Smooth muscle cell (in vitro differentiated cells): ENCODE data around the gene TP53RK. TPM values are rescaled to one million over a fixed set of nuclear protein-coding genes. Genes with fewer than 3 reads are reported as not detected.

Experiments used
- DNase-seq: peaks from one replicate; lab custom pipeline; 2025; ENCODE audit not compliant: unreplicated experiment; lab: John Stamatoyannopoulos, UW
- H2AFZ ChIP-seq: fragments of 200-600 bp; sonication (generic); 2 replicates; pipeline ENCODE4 v1.6.0; 2016; ENCODE audit warnings: antibody characterized with exemption, low read depth, mild to moderate bottlenecking
- H3F3A ChIP-seq: fragments of 200-600 bp; sonication (generic); 2 replicates; pipeline ENCODE4 v1.6.0; 2017; ENCODE audit warnings: antibody characterized with exemption, low read depth
- H3K27ac ChIP-seq: fragments of 200-600 bp; sonication (generic); 2 replicates; pipeline ENCODE4 v1.5.1; 2016; ENCODE audit warnings: low read depth, mild to moderate bottlenecking
- H3K27me3 ChIP-seq: fragments of 200-600 bp; sonication (generic); 2 replicates; pipeline ENCODE4 v1.6.1; 2016; ENCODE audit warnings: low read depth, mild to moderate bottlenecking
- H3K36me3 ChIP-seq: fragments of 200-600 bp; sonication (generic); 2 replicates; pipeline ENCODE4 v1.5.1; 2016; ENCODE audit warnings: low read depth
- H3K4me1 ChIP-seq: fragments of 200-600 bp; sonication (generic); 2 replicates; pipeline ENCODE4 v1.5.1; 2016; ENCODE audit warnings: low read depth
- H3K4me2 ChIP-seq: fragments of 200-600 bp; sonication (generic); 2 replicates; pipeline ENCODE4 v1.6.0; 2016; ENCODE audit warnings: mild to moderate bottlenecking
- H3K4me3 ChIP-seq: fragments of 200-600 bp; sonication (generic); 2 replicates; pipeline ENCODE4 v1.5.1; 2016; ENCODE audit warnings: mild to moderate bottlenecking
- H3K79me2 ChIP-seq: fragments of 200-600 bp; sonication (generic); 2 replicates; pipeline ENCODE4 v1.6.0; 2016; ENCODE audit warnings: low read depth, mild to moderate bottlenecking
- H3K9ac ChIP-seq: fragments of 200-600 bp; sonication (generic); 2 replicates; pipeline ENCODE4 v1.6.0; 2016; ENCODE audit warnings: low read depth
- H3K9me3 ChIP-seq: fragments of 200-600 bp; sonication (generic); replicated peaks from 2 replicates; pipeline ENCODE4 v1.5.1; 2016; ENCODE audit warnings: low read depth
- H4K20me1 ChIP-seq: fragments of 200-600 bp; sonication (generic); 2 replicates; pipeline ENCODE4 v1.6.0; 2016; ENCODE audit warnings: low read depth
- CTCF ChIP-seq: fragments of 200-600 bp; sonication (generic); IDR thresholded peaks from 2 replicates; pipeline ENCODE4 v1.5.1; 2017; ENCODE audit warnings: borderline replicate concordance, mild to moderate bottlenecking, antibody characterized with exemption; ENCODE audit not compliant: insufficient read depth, poor library complexity, severe bottlenecking
- WGBS: methylation state at CpG from one replicate; pipeline ENCODE4 v1.1.7; 2016; ENCODE audit warnings: low lambda C conversion rate; 5-methylcytosine and 5-hydroxymethylcytosine counted together
- polyA plus RNA-seq: library from polyadenylated mRNA; unstranded; fragments of >200 nt; fragmentation: Nextera tagmentation; extraction: Ambion mirVana; gene quantifications from 2 replicates; pipeline ENCODE4 v1.2.1, GENCODE V29; 2016
- total RNA-seq: library from RNA; depleted of rRNA; stranded (reverse); fragments of >200 nt; gene quantifications from 2 replicates; pipeline ENCODE4 v1.2.3, GENCODE V29; 2014

Gene TP53RK
- total and polyA plus RNA-seq, 2 experiments from 2014 or later = 26.5 to 30.9 TPM

GRCh38 chr20:46712056-46712636, 22.9 kb upstream of the TP53RK start:
- Histone ChIP-seq H3K27me3 (no peaks in the 10 kb centered on the region), H3K4me3 (no peak overlapping the region), H3K4me1 (peaks cover 13% of the 10 kb centered on the region), H4K20me1 (no peaks in the 10 kb centered on the region), H3K27ac (no peak overlapping the region), H3K36me3 (no peaks in the 10 kb centered on the region), H3K9ac (no peak overlapping the region), H3K9me3 (no peaks in the 10 kb centered on the region), H2AFZ (no peak overlapping the region), H3K79me2 (peaks cover 16% of the 10 kb centered on the region), H3K4me2 (no peak overlapping the region), H3F3A (peaks cover 9% of the 10 kb centered on the region)
- no peak for TF ChIP-seq CTCF
- 53% methylated on average over 5 of the region's 5 CpGs for WGBS
- DNase-seq = no peak

GRCh38 chr20:46710153-46710913, 21.1 kb upstream of the TP53RK start:
- TF ChIP-seq CTCF = no peak
- no peak for DNase-seq
- peak overlapping the region; percentile 98 for H2AFZ ChIP-seq

GRCh38 chr20:46709459-46710152, 20.4 kb upstream of the TP53RK start, which contains the start of gene SLC2A10:
Gene SLC2A10 (plus strand): TSS chr20:46709649. CDS start chr20:46709737, 88 bp downstream.
- H3K79me2 ChIP-seq = peaks cover 16% of the 10 kb centered on the region
- H2AFZ ChIP-seq = peak within 1 kb of the TSS; percentile 98
- peak within 1 kb of the TSS; percentile 71 for H3K4me3 ChIP-seq
- H3K27ac ChIP-seq = peak within 1 kb of the TSS; percentile 72
- peak within 1 kb of the TSS; percentile 81 for H3K9ac ChIP-seq
- H3K36me3 ChIP-seq = no peaks in the 10 kb centered on the region
- H4K20me1 ChIP-seq = no peaks in the 10 kb centered on the region
- H3K27me3 ChIP-seq = no peaks in the 10 kb centered on the region
- peaks cover 19% of the 10 kb centered on the region for H3K4me1 ChIP-seq
- H3K4me2 ChIP-seq = peak within 1 kb of the TSS; percentile 95
- no peaks in the 10 kb centered on the region for H3K9me3 ChIP-seq
- TF ChIP-seq CTCF = no peak
- WGBS = 3% methylated on average over 25 of the region's 67 CpGs
- H3F3A ChIP-seq = peaks cover 18% of the 10 kb centered on the region
- peak; percentile 64 for DNase-seq

More at GRCh38 chr20:46710153-46710913, 21.1 kb upstream of the TP53RK start:
- H3K79me2 ChIP-seq = peaks cover 16% of the 10 kb centered on the region
- H4K20me1 ChIP-seq = no peaks in the 10 kb centered on the region
- H3K9me3 ChIP-seq = no peaks in the 10 kb centered on the region
- H3K4me3 ChIP-seq = peak overlapping the region; percentile 71
- H3K36me3 ChIP-seq = no peaks in the 10 kb centered on the region
- peak overlapping the region; percentile 95 for H3K4me2 ChIP-seq
- H3K27ac ChIP-seq = peak overlapping the region; percentile 72
- H3K4me1 ChIP-seq = peaks cover 13% of the 10 kb centered on the region
- H3K9ac ChIP-seq = peak overlapping the region; percentile 81
- 49% methylated on average over 22 of the region's 22 CpGs for WGBS
- H3K27me3 ChIP-seq = no peaks in the 10 kb centered on the region
- peaks cover 18% of the 10 kb centered on the region for H3F3A ChIP-seq
